Right ventricle myocardium superior (tissue), 1 donor: ENCODE measurements around the gene BMP2K. TPM values are rescaled to one million over a fixed set of nuclear protein-coding genes. Genes with fewer than 3 reads are reported as not detected.

Experiments
- ATAC-seq: fragments of 200-7000 bp; cut with Tn5 transposase; one replicate; pipeline ENCODE4 v1.9.1; 2020; ENCODE audit warnings: mild to moderate bottlenecking; ENCODE audit not compliant: poor library complexity
- DNase-seq: peaks from one replicate; pipeline ENCODE4 v3.0.0-alpha.2; 2020
- intact Hi-C: fragments of 100-400 bp; cut with DNase I; formaldehyde crosslinking; loops from one replicate; pipeline ENCODE4 v1.11.2; 2022
- long read RNA-seq: library from polyadenylated mRNA; unstranded; transcript quantifications from one replicate; pipeline ENCODE4 v2.0.0, GENCODE V29; 2021
- total RNA-seq: library from RNA; stranded (reverse); fragmentation: NEBNext Ultra II Directional; extraction: Animal tissue kit (Norgen Biotek cat#: 25700); gene quantifications from one replicate; pipeline ENCODE4 v1.2.1, GENCODE V29; 2021
- donor health status: DM: no; HTN: yes; CAD: no; lungs with severe emphysema.

BMP2K gene
- total RNA-seq: 25.1 TPM
- long read RNA-seq, partial matches to known transcripts: 0 of 3 reads
- long read RNA-seq, other reads (novel, unspliced or antisense): 0 of 3 reads

GRCh38 chr4:78776079-78776728 is at the start of gene BMP2K:
Gene BMP2K, plus strand, starts transcription at chr4:78776350. Its CDS starts 194 bp downstream, at chr4:78776544.
- peak; percentile 89 for DNase-seq
- intact Hi-C loops: loop anchor here (2.0 to 10.0 kb wide), 3 partner anchors 81 to 164 kb away; no protein-coding TSS in a partner anchor
- peak; percentile 89 for ATAC-seq

GRCh38 chr4:78726546-78726945 is 49.6 kb upstream of the BMP2K start:
- no peak for ATAC-seq
- DNase-seq: no peak

DNA sequence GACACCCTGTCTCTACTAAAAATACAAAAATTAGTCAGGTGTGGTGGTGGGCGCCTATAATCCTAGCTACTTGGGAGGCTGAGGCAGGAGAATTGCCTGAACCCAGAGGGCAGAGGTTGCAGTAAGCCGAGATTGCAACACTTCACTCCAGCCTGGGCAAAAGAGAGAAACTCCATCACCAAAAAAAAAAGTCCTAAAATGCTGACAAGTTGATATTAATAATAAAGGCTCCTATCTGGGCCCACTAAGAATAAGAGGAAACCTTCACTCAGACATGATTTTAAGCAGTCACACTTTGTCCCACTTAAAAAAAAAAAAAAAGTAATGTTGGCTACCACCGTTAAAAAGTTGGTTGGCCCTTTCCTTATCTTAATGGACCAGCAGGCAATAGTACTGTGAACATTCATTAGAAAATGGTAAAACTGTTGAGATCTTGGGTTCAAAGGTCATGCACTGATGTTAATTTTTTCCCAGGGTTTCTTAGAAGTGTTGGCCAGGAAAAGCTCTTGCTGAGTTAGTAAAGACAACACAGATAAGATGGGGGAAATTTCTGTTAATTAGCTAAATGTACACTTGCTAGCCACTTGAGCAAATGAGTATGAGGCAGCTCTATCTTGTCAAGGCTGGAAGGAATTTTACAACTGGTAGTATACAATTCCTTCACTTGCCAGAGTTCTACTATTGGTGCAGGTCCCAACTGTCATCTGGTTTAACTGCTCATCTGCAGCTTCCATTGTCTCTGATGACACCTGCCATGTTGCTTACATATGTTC is 43.6 kb upstream of the BMP2K start:
- intact Hi-C loops: no loop called here
- ATAC-seq: no peak
- DNase-seq: no peak

More at GRCh38 chr4:78726546-78726945, 49.6 kb upstream of the BMP2K start:
- intact Hi-C loops: no loop called here

GRCh38 chr4:78734441-78735162 is 41.5 kb upstream of the BMP2K start:
- DNase-seq: no peak
- ATAC-seq: no peak

DNA sequence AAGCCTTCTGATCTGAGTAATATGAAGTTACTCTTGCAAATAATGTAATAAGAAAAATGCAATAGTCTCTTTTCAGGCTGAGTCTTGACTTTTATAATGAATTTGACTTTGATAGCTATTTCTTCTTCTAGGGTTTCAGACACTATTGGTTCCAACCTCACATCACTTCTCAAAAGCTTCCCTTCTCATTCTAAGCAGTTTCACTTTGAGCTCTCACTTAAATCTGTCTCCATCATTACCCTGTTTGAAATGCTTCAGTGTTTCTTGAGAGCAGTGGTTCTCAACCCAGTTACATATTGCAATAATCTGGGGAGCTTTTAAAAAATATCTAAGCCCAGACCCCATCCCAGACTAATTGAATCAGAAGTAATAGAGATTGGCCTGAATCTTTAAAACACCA is 40.5 kb upstream of the BMP2K start:
- ATAC-seq (no peak), DNase-seq (no peak)
- intact Hi-C loops: no loop called here

More at GRCh38 chr4:78734441-78735162, 41.5 kb upstream of the BMP2K start:
- intact Hi-C loops: no loop called here

DNA sequence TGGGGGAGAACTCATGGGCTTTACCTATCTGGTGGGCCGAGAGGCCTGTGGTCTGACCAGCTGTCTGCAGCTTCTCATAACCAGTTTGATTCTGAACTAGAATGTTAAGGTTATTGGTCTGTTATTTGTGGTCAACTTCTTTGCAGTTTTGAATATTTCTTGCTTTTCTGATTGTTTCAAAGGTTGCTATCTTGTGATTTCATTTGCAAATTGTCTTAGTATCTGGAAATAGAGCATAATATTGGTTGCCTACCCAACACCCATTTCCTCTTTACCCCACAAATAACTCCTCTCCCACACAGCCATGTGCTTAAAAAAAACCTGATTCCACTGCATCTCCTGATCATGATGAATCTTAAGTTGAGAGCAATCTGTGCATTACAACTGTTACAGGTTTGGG is 39.1 kb upstream of the BMP2K start:
- intact Hi-C loops: no loop called here
- DNase-seq: no peak

DNA sequence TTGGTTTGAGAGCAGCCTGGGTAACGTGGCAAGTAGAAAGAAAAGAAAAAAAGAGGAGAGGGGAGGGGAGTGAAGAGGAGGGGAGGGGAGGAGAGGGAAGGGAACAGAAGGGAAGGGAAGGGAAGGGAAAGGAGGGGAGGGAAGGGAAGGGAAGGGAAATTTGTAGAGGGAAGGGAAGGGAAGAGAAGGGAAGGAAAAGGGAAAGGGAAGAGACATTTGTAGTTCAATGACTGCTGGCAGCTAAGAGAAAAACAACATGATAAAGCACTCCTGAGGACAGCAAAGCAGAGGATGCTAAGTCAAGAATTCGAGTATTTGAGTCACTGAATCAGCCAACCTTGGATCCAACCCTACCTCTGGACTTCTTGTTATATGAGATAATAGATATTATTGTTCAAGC is 38.2 kb upstream of the BMP2K start:
- DNase-seq: no peak
- no peak for ATAC-seq
- intact Hi-C loops: no loop called here

More for the DNA sequence above, 39.1 kb upstream of the BMP2K start:
- no peak for ATAC-seq

- intact Hi-C loops: no loop called here
- no peak for ATAC-seq
These were observed 33.9 kb upstream of the BMP2K start for GRCh38 chr4:78742300-78742699.

GRCh38 chr4:78747475-78747922 is 28.7 kb upstream of the BMP2K start:
- DNase-seq (no peak), ATAC-seq (no peak)
- intact Hi-C loops: no loop called here

More at GRCh38 chr4:78742300-78742699, 33.9 kb upstream of the BMP2K start:
- no peak for DNase-seq

DNA sequence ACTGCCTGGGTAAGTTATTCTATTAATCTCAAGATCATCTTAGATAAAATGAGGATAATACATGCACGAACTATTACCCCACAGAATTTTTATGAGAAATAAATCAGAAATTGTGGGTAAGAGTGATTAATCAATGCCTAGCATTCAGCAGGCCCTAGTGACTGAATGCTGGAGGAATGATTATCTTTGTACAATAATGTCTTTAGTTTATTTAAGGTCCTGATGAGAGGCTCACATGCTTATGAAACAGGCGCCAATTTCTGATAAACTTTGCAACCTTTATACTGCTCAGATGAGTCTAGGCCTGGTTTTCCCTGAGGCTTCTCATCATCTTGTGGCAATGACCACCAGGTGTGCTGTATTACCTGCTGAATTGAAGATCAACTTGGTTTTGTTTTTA is 27.8 kb upstream of the BMP2K start:
- no peak for ATAC-seq
- intact Hi-C loops: no loop called here
- DNase-seq: no peak

GRCh38 chr4:78749258-78749971 is 26.7 kb upstream of the BMP2K start:
- intact Hi-C loops: no loop called here
- DNase-seq (no peak), ATAC-seq (peak; percentile 83)

GRCh38 chr4:78749972-78750727 is 26.0 kb upstream of the BMP2K start:
- ATAC-seq (peak; percentile 49), DNase-seq (no peak)
- intact Hi-C loops: no loop called here

GRCh38 chr4:78753091-78753490 is 23.1 kb upstream of the BMP2K start:
- intact Hi-C loops: no loop called here
- DNase-seq (no peak), ATAC-seq (no peak)

- no peak for ATAC-seq
- no peak for DNase-seq
- intact Hi-C loops: no loop called here
These were observed 21.3 kb upstream of the BMP2K start for GRCh38 chr4:78754872-78755271.

DNA sequence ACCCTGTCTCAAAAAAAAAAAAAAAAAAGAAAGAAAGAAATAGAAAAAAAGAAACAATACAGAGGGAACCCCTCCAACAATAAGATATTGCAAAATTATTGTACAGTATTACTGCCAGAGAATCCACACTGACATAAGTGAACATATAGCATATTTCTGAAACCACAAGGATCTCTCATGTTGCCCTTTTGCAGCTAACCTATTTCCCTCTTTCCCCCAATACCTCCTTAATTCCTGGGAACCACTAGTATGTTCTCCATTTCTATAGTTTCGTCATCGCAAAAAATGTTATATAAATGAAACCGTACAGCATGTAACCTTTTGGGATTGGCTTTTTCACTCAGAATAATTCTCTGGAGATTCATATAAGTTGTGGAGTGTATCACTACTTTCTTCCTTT is 20.0 kb upstream of the BMP2K start:
- no peak for ATAC-seq
- DNase-seq: no peak
- intact Hi-C loops: no loop called here

DNA sequence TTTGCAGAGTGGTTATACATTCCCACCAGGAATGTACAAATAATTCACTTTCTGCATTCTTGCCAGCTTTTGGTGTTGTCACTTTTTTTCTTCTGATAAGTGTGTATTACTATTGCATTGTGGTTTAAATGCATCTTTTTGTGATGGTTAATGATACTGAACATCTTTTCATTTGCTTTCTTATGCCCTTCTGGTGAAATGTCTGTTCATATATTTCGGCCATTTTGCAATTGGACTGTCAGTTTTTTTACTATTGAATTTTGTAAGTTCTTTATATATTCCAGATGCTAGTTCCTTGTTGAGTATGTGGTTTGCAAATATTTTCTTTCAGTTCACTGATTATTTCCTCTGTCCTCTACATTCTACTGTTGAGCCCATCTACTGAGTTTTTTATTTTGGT is 19.4 kb upstream of the BMP2K start:
- DNase-seq: no peak
- intact Hi-C loops: no loop called here
- ATAC-seq: no peak

DNA sequence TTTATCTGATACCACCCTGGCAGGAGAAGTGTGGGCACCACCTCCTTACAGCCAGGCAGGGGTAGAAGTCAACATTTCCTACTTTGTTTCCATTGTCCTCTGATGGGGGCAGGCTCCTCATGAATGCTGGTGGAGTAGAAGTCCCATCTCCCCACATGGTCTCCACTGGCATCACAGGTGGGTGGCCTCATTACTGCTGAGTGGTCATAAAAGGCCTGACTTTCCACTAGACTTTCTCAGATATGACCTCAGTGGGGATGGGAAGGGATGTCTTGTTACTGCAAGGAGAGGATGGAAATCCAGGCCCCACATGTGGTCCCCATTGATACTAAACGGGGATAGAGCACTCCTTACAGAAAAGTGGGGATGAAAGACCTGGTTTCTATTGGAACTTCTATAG is 18.6 kb upstream of the BMP2K start:
- intact Hi-C loops: no loop called here
- ATAC-seq: no peak
- no peak for DNase-seq

- ATAC-seq (no peak), DNase-seq (no peak)
- intact Hi-C loops: no loop called here
These were observed 18.1 kb upstream of the BMP2K start for GRCh38 chr4:78758085-78758484.
